Activated T-helper 1 cell treated with anti-CD3 and anti-CD28 coated beads, Interleukin-2, amount 50 U/mL, for 16 hours (primary cell): ENCODE data around the gene BBS9.

ENCODE experiments used
- DNase-seq, 2 donors: peaks; one replicate each; pipeline ENCODE4 v3.0.0-alpha.2; 2020; ENCODE audit warnings: low read depth in 1 of 2, low spot score in 1 of 2

Gene BBS9

GRCh38 chr7:33636359-33636758 is 507.0 kb downstream of the BBS9 start:
- no peak for DNase-seq

GRCh38 chr7:33639552-33640197 is 510.3 kb downstream of the BBS9 start:
- no peak for DNase-seq

- no peak for DNase-seq
These were observed 511.4 kb downstream of the BBS9 start for GRCh38 chr7:33640741-33641140.

GRCh38 chr7:33642312-33642711 is 512.9 kb downstream of the BBS9 start:
- no peak for DNase-seq

GRCh38 chr7:33643530-33643929 is 514.2 kb downstream of the BBS9 start:
- DNase-seq: no peak

- DNase-seq: no peak
These were observed 515.1 kb downstream of the BBS9 start for GRCh38 chr7:33644489-33644888.

- no peak for DNase-seq
These were observed 515.7 kb downstream of the BBS9 start for GRCh38 chr7:33645104-33645503.

- no peak for DNase-seq
These were observed 516.8 kb downstream of the BBS9 start for GRCh38 chr7:33646166-33646565.

- DNase-seq: no peak
These were observed 517.6 kb downstream of the BBS9 start for GRCh38 chr7:33646891-33647391.

GRCh38 chr7:33649476-33650441 is 520.4 kb downstream of the BBS9 start:
- no peak for DNase-seq

- no peak for DNase-seq
These were observed 521.5 kb downstream of the BBS9 start for GRCh38 chr7:33650828-33651227.

GRCh38 chr7:33651998-33652515 is 522.7 kb downstream of the BBS9 start:
- no peak for DNase-seq

GRCh38 chr7:33654676-33655075 is 525.3 kb downstream of the BBS9 start:
- DNase-seq: no peak
